A673 (cell line): ENCODE results near the gene SLC4A1.

Experiments used
- CTCF ChIP-seq: fragments of 300-800, 200-600 bp; sonication (generic); conservative IDR thresholded peaks from 2 replicates; pipeline ENCODE4 v1.5.1; 2017; ENCODE audit warnings: low read depth, mild to moderate bottlenecking, antibody characterized with exemption, low read length, moderate library complexity, mixed read lengths
- EZH2 ChIP-seq: fragments of 200-600 bp; sonication (generic); IDR thresholded peaks from 2 replicates; pipeline ENCODE4 v1.6.1; 2017; ENCODE audit warnings: borderline replicate concordance, low read depth, mild to moderate bottlenecking, mixed read lengths, antibody characterized with exemption, low read length; ENCODE audit not compliant: poor library complexity, severe bottlenecking

- TF ChIP-seq CTCF (no peak), EZH2 (no peak)
Observed at GRCh38 chr17:44317545-44317944, 49.6 kb upstream of the SLC4A1 start.
